Stomach (tissue), 9 donors: ENCODE results near the gene PYROXD2. TPM values are rescaled to one million over a fixed set of nuclear protein-coding genes. Genes with fewer than 3 reads are reported as not detected.

Experiments
- DNase-seq, 2 donors: peaks; one replicate each; pipeline versions ENCODE4 v3.0.0 to v3.0.0-alpha.2; 2013 to 2019
- H3K27ac ChIP-seq, 5 donors: fragments of 200-600 bp in 4 of 5; sonication (generic) in 4 of 5; one replicate each; pipeline ENCODE4 v1.5.1; 2013 to 2019; ENCODE audit warnings: mild to moderate bottlenecking in 1 of 5, moderate library complexity in 1 of 5
- H3K27me3 ChIP-seq, 3 donors: fragments of 200-600 bp; sonication (generic); one replicate each; pipeline ENCODE4 v1.5.1; 2017 to 2019; ENCODE audit warnings: mixed run types in 1 of 3
- H3K36me3 ChIP-seq, 4 donors: fragments of 200-600 bp; sonication (generic); 1 replicate in 3 of 4; 2 replicates in 1 of 4; pipeline ENCODE4 v1.5.1; 2016 to 2019
- H3K4me1 ChIP-seq, 4 donors: fragments of 200-600 bp; sonication (generic); one replicate each; pipeline ENCODE4 v1.5.1; 2016 to 2019
- H3K4me3 ChIP-seq, 4 donors: fragments of 200-600 bp; sonication (generic) in 3 of 4; one replicate each; pipeline ENCODE4 v1.5.1; 2016 to 2019; ENCODE audit warnings: mild to moderate bottlenecking in 1 of 4
- H3K9me3 ChIP-seq, 4 donors: fragments of 200-600 bp; sonication (generic); one replicate each; pipeline ENCODE4 v1.5.1; 2016 to 2019
- CTCF ChIP-seq, 7 experiments: fragments of 450-650 bp in 4 of 7; fragments of 200-600 bp in 3 of 7; sonication (generic) in 3 of 7; IDR thresholded peaks; one replicate each; pipeline ENCODE4 v1.5.1; 2016 to 2019; ENCODE audit warnings: antibody characterized with exemption in 7 of 7, control low read depth in 2 of 7, mild to moderate bottlenecking in 1 of 7
- EP300 ChIP-seq: sonication (generic); formaldehyde crosslinking; IDR thresholded peaks from one replicate; pipeline ENCODE4 v1.6.1; 2017; ENCODE audit warnings: antibody characterized with exemption
- POLR2A ChIP-seq, 4 donors: fragments of 450-650 bp; IDR thresholded peaks; one replicate each; pipeline ENCODE4 v1.6.1; 2016; ENCODE audit warnings: antibody characterized with exemption in 4 of 4, control low read depth in 2 of 4, mild to moderate bottlenecking in 1 of 4, moderate library complexity in 1 of 4
- POLR2AphosphoS5 ChIP-seq, 3 donors: sonication (generic); formaldehyde crosslinking; IDR thresholded peaks; one replicate each; pipeline ENCODE4 v1.6.1; 2016; ENCODE audit warnings: antibody characterized with exemption in 3 of 3
- WGBS, 5 donors: extraction: QIAGEN DNeasy Blood & Tissue Kit in 3 of 5; methylation state at CpG; one replicate each; pipeline versions ENCODE4 v1.1.5 to v1.1.7; 2013 to 2018; 5-methylcytosine and 5-hydroxymethylcytosine counted together
- intact Hi-C: fragments of 100-400 bp; cut with DNase I; formaldehyde crosslinking; loops from one replicate; pipeline ENCODE4 v1.15.1; 2023; ENCODE audit warnings: low total_unique reads
- polyA plus RNA-seq, 3 donors: library from polyadenylated mRNA; stranded (reverse); fragments of 200-250 nt; gene quantifications; one replicate each; pipeline ENCODE4 v1.2.3, GENCODE V29; 2013
- total RNA-seq, 5 donors: library from RNA; depleted of rRNA; stranded (reverse); fragments of >200 nt; gene quantifications; one replicate each; pipeline versions ENCODE4 v1.1.0 to v1.2.3, GENCODE V29; 2014 to 2016
- donor health status: healthy with polysubstance abuse.
- donor health status: Bipolar disorder and iron deficiency.
- donor health status: healthy.

The PYROXD2 gene
- total and polyA plus RNA-seq, 8 donors, result 2.4 to 33.5 (median 8.3) TPM

GRCh38 chr10:98403812-98404504 lies 11.0 kb downstream of the PYROXD2 start:
- Histone ChIP-seq H3K27me3 (no peaks in the 10 kb centered on the region), H3K27ac (peak overlapping the region; percentile 36 to 84 (median 66)), H3K36me3 (peaks cover 0 to 21% (median 9%) of the 10 kb centered on the region in 4 donors), H3K4me1 (peaks cover 0 to 36% (median 21%) of the 10 kb centered on the region in 4 donors), H3K9me3 (no peaks in the 10 kb centered on the region), H3K4me3 (no peak overlapping the region)
- 32 to 59% (median 37%) methylated on average over 7 of the region's 7 CpGs for WGBS, 5 donors
- peak in 1 of 2 donors; percentile 56 for DNase-seq
- no peak for TF ChIP-seq EP300
- TF ChIP-seq POLR2AphosphoS5 (IDR thresholded peaks at IDR 0.05), result no peak
- TF ChIP-seq CTCF (IDR thresholded peaks at IDR 0.05), result no peak
- TF ChIP-seq POLR2A (IDR thresholded peaks at IDR 0.05), result no peak
- intact Hi-C loops, result no loop called here

- intact Hi-C loops, result no loop called here
- Histone ChIP-seq H3K36me3 (peaks cover 0 to 29% (median 13%) of the 10 kb centered on the region in 4 donors), H3K27me3 (no peaks in the 10 kb centered on the region), H3K27ac (peak overlapping the region; percentile 3 to 84 (median 66)), H3K4me3 (no peak overlapping the region), H3K4me1 (peaks cover 0 to 36% (median 21%) of the 10 kb centered on the region in 4 donors), H3K9me3 (no peaks in the 10 kb centered on the region)
- no peak for DNase-seq
- TF ChIP-seq POLR2A (IDR thresholded peaks at IDR 0.05) (no peak), EP300 (no peak), POLR2AphosphoS5 (IDR thresholded peaks at IDR 0.05) (no peak), CTCF (IDR thresholded peaks at IDR 0.05) (no peak)
- 93 to 97% (median 95%) methylated on average over 23 of the region's 23 CpGs for WGBS, 5 donors
These were observed 11.9 kb downstream of the PYROXD2 start for GRCh38 chr10:98402931-98403718.

GRCh38 chr10:98402478-98402877 lies 12.5 kb downstream of the PYROXD2 start:
- DNase-seq, result no peak
- no peaks in the 10 kb centered on the region for H3K27me3 ChIP-seq
- peak overlapping the region in 1 of 5 donors; percentile 84 for H3K27ac ChIP-seq
- no peak for TF ChIP-seq CTCF (IDR thresholded peaks at IDR 0.05)
- TF ChIP-seq POLR2AphosphoS5 (IDR thresholded peaks at IDR 0.05), result no peak
- no peak for TF ChIP-seq EP300
- no peak for TF ChIP-seq POLR2A (IDR thresholded peaks at IDR 0.05)
- H3K4me1 ChIP-seq, result peaks cover 0 to 36% (median 21%) of the 10 kb centered on the region in 4 donors
- WGBS, 5 donors, result 38 to 61% (median 55%) methylated on average over 7 of the region's 7 CpGs
- H3K36me3 ChIP-seq, result peaks cover 0 to 35% (median 14%) of the 10 kb centered on the region in 4 donors
- H3K4me3 ChIP-seq, result no peak overlapping the region
- H3K9me3 ChIP-seq, result no peaks in the 10 kb centered on the region
- intact Hi-C loops, result no loop called here

- 91 to 97% (median 94%) methylated on average over 2 of the region's 2 CpGs for WGBS, 5 donors
- H3K4me1 ChIP-seq, result peaks cover 0 to 27% (median 23%) of the 10 kb centered on the region in 4 donors
These were observed 14.5 kb downstream of the PYROXD2 start for GRCh38 chr10:98400482-98400881.

More at GRCh38 chr10:98400482-98400881, 14.5 kb downstream of the PYROXD2 start:
- peaks cover 0 to 53% (median 30%) of the 10 kb centered on the region in 4 donors for H3K36me3 ChIP-seq
- no peak for TF ChIP-seq POLR2AphosphoS5 (IDR thresholded peaks at IDR 0.05)
- TF ChIP-seq EP300, result no peak
- TF ChIP-seq CTCF (IDR thresholded peaks at IDR 0.05), result no peak
- no peak for TF ChIP-seq POLR2A (IDR thresholded peaks at IDR 0.05)
- intact Hi-C loops, result no loop called here
- H3K9me3 ChIP-seq, result no peaks in the 10 kb centered on the region
- H3K27me3 ChIP-seq, result no peaks in the 10 kb centered on the region
- no peak for DNase-seq
- H3K4me3 ChIP-seq, result no peak overlapping the region
- H3K27ac ChIP-seq, result no peak overlapping the region
